Frontal cortex (tissue), 4 donors: Measurements from ENCODE around the gene EDN2. TPM values are rescaled to one million over a fixed set of nuclear protein-coding genes. Genes with fewer than 3 reads are reported as not detected.

Source experiments
- DNase-seq, 2 donors: peaks; one replicate each; pipeline ENCODE4 v3.0.0; 2012; ENCODE audit warnings: low spot score in 2 of 2
- FAIRE-seq: peaks from 2 replicates; lab custom pipeline; 2012; peaks lifted over from hg19 to GRCh38; lab: Jason Lieb, UNC
- small RNA-seq: library from RNA; depleted of rRNA; stranded (forward); fragments of <200 nt; gene quantifications from one replicate; pipeline ENCODE3, GENCODE V24; 2014
- total RNA-seq: library from RNA; depleted of rRNA; stranded (reverse); fragments of >200 nt; gene quantifications from one replicate; pipeline ENCODE4 v1.2.3, GENCODE V29; 2014
- donor health status: control.
- donor health status: control.
- donor health status: control.

Gene EDN2
- total RNA-seq, 1 donor from 2014 or later = not detected

DNA sequence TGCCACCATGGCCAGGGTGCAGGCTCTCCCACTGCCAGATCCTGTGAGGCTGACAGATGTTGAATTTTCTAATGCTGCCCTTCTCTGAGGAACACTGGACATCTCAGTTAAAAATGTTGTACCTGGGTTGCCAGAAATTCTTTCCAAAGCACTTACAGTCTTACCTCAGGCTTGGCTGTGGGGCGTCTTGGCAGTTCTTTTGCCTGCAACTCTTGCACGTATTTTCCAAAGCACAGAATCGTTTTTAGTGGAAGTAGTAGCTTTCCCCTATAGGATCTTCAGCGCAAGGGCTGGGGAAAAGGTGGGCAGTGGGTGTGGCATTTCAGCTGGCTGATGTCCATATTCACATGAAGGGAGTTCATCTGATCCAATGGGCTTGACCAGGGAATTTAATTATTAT is 53.9 kb downstream of the EDN2 start:
- no peak for DNase-seq
- no peak for FAIRE-seq

DNA sequence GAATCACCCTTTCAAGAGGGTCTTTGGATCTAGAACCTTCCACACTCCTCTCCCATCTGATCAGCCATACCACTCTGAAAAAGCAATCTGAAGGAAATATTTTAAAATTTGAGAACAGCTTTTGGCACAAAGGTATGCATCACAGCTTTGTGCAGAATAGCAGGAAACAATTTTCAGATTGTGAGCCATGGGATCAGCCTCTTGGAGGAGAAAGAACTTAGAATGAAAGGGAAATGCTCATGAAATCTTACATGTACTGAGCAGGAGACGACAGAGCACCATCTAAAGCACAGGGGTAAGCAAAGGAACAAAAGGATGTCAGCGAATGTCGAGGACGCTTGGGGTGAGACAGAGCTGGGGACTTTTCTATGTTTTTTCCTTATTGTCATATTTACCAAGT is 54.4 kb downstream of the EDN2 start:
- DNase-seq = no peak
- FAIRE-seq = no peak

- DNase-seq (no peak), FAIRE-seq (no peak)
Observed at GRCh38 chr1:41429641-41430035, 54.8 kb downstream of the EDN2 start.

Small RNA genes lying within 50 kb of the gene (small RNA-seq; reads per million reads assigned to genes)
- not detected for gene RNA5SP45

Other genes starting within 250 kb of the EDN2 start
- 29.8 TPM for gene SCMH1, start 242.4 kb downstream of the EDN2 start, total RNA-seq
- 3.7 TPM for gene FOXO6, start 123.2 kb downstream of the EDN2 start, total RNA-seq